Colon (tissue), 2 donors: Measurements from ENCODE around the gene TMEM88.

ENCODE experiments used
- FAIRE-seq: peaks from 2 replicates; lab custom pipeline; 2012; peaks lifted over from hg19 to GRCh38; lab: Jason Lieb, UNC
- donor health status: control.
- donor health status: control.

Gene TMEM88

GRCh38 chr17:7833011-7833794 lies 21.7 kb upstream of the TMEM88 start:
- no peak for FAIRE-seq

GRCh38 chr17:7833795-7834541 lies 20.9 kb upstream of the TMEM88 start, which contains the start of gene KDM6B:
Gene KDM6B (plus strand): TSS chr17:7834217. CDS start chr17:7845555, 11,338 bp downstream.
- no peak for FAIRE-seq

- FAIRE-seq, result no peak
Observed at GRCh38 chr17:7834542-7834956, 20.3 kb upstream of the TMEM88 start.

- no peak for FAIRE-seq
Observed at GRCh38 chr17:7834957-7835813, 19.7 kb upstream of the TMEM88 start.

GRCh38 chr17:7835814-7836595 lies 18.9 kb upstream of the TMEM88 start:
- no peak for FAIRE-seq

- FAIRE-seq, result no peak
Observed at GRCh38 chr17:7836596-7837407, 18.1 kb upstream of the TMEM88 start.

- FAIRE-seq, result no peak
Observed at GRCh38 chr17:7837408-7838088, 17.3 kb upstream of the TMEM88 start.

- FAIRE-seq, result no peak
Observed at GRCh38 chr17:7838090-7839075, 16.5 kb upstream of the TMEM88 start.

GRCh38 chr17:7839190-7839875 lies 15.5 kb upstream of the TMEM88 start:
- no peak for FAIRE-seq

- no peak for FAIRE-seq
Observed at GRCh38 chr17:7839876-7840261, 15.0 kb upstream of the TMEM88 start.

- no peak for FAIRE-seq
Observed at GRCh38 chr17:7840441-7840840, 14.4 kb upstream of the TMEM88 start.

- FAIRE-seq, result no peak
Observed at GRCh38 chr17:7840875-7841274, 14.0 kb upstream of the TMEM88 start.

GRCh38 chr17:7841396-7841914 lies 13.4 kb upstream of the TMEM88 start:
- FAIRE-seq, result no peak

GRCh38 chr17:7841915-7842379 lies 12.9 kb upstream of the TMEM88 start:
- no peak for FAIRE-seq

- FAIRE-seq, result no peak
Observed at GRCh38 chr17:7842380-7843256, 12.2 kb upstream of the TMEM88 start.

GRCh38 chr17:7843257-7843535 lies 11.7 kb upstream of the TMEM88 start:
- FAIRE-seq, result no peak
